ENCODE results near the gene RORC. TPM values are rescaled to one million over a fixed set of nuclear protein-coding genes. Genes with fewer than 3 reads are reported as not detected.

Gene RORC
- polyA plus RNA-seq, 1 of the 3 experiments (the other 2 are of a cell fraction): not detected

- TF ChIP-seq MXI1 (IDR thresholded peaks at IDR 0.05; ENCODE audit: low read depth, low read length) (no peak), RFX5 (IDR thresholded peaks at IDR 0.05; ENCODE audit: low read length) (no peak)
Observed at GRCh38 chr1:151839082-151839412, 7.4 kb upstream of the RORC start (continued).

- no peak overlapping the region for H3K4me3 ChIP-seq (ENCODE audit: low read depth in 2 of 2, low read length in 1 of 2)
- H2AFZ ChIP-seq (ENCODE audit: low read depth): no peak overlapping the region
- H3K9me2 ChIP-seq: no peaks in the 10 kb centered on the region
- no peaks in the 10 kb centered on the region for H3F3A ChIP-seq (replicated peaks; ENCODE audit: insufficient read depth)
- H3K4me1 ChIP-seq (ENCODE audit: control insufficient read depth in 1 of 2, insufficient read depth in 2 of 2, low read depth in 1 of 2, low read length in 1 of 2): peaks cover 0 to 8% of the 10 kb centered on the region in 2 experiments; a peak in 1 of 4 replicates
- POLR2A ChIA-PET: no interaction called here
- H3K9me3 ChIP-seq: no peaks in the 10 kb centered on the region
- H3K27ac ChIP-seq (ENCODE audit: low read depth in 2 of 2, low read length in 1 of 2): no peak overlapping the region
- CTCF ChIA-PET: no interaction called here
- WGBS (ENCODE audit: low lambda C conversion rate): 93% methylated on average over 111 of the region's 117 CpGs
- no peak overlapping the region for H3K9ac ChIP-seq
- no peaks in the 10 kb centered on the region for H3K36me3 ChIP-seq (replicated peaks in 1 of 2; ENCODE audit: control insufficient read depth in 1 of 2, insufficient read depth in 2 of 2, low read length in 1 of 2)
- TF ChIP-seq SMC3 (IDR thresholded peaks at IDR 0.05; ENCODE audit: low read depth, low read length) (no peak), ZBTB33 (IDR thresholded peaks at IDR 0.05; ENCODE audit: borderline replicate concordance, low read depth) (no peak), ELF1 (IDR thresholded peaks at IDR 0.05) (no peak), PBX3 (IDR thresholded peaks at IDR 0.05) (no peak), NFIC (IDR thresholded peaks at IDR 0.05; ENCODE audit: borderline replicate concordance) (no peak), TEAD4 (IDR thresholded peaks at IDR 0.05; ENCODE audit: borderline replicate concordance, insufficient read depth) (no peak), MXI1 (IDR thresholded peaks at IDR 0.05; ENCODE audit: low read depth, low read length) (no peak), TCF12 (IDR thresholded peaks at IDR 0.05) (no peak), GABPA (IDR thresholded peaks at IDR 0.05; ENCODE audit: low read depth) (no peak), EP300 (IDR thresholded peaks at IDR 0.05; ENCODE audit: borderline replicate concordance in 1 of 2, low read depth in 1 of 2, low read length in 1 of 2) (no peak), YY1 (IDR thresholded peaks at IDR 0.05; ENCODE audit: low read depth) (no peak), RXRA (IDR thresholded peaks at IDR 0.05; ENCODE audit: borderline replicate concordance, low read depth) (no peak), CHD2 (IDR thresholded peaks at IDR 0.05; ENCODE audit: low read length, partially characterized antibody) (no peak), GATA2 (CRISPR knock-in tag; IDR thresholded peaks at IDR 0.05) (no peak)
- H4K20me1 ChIP-seq (ENCODE audit: insufficient read depth): no peaks in the 10 kb centered on the region
- H3K79me2 ChIP-seq (ENCODE audit: insufficient read depth): no peaks in the 10 kb centered on the region
- no peak overlapping the region for H3K4me2 ChIP-seq
- H3K27me3 ChIP-seq (ENCODE audit: insufficient read depth): no peaks in the 10 kb centered on the region
- no peak for DNase-seq
Observed at GRCh38 chr1:151838222-151839081, 6.8 kb upstream of the RORC start.

Data from SK-N-SH (cell line).